Retina (tissue), 1 donor: ENCODE results near the gene HOXB9.

Experiments used
- DNase-seq: peaks from one replicate; pipeline ENCODE4 v3.0.0-alpha.2; 2016

The HOXB9 gene

GRCh38 chr17:48582750-48583069 is 43.4 kb downstream of the HOXB9 start:
- DNase-seq: no peak

DNA sequence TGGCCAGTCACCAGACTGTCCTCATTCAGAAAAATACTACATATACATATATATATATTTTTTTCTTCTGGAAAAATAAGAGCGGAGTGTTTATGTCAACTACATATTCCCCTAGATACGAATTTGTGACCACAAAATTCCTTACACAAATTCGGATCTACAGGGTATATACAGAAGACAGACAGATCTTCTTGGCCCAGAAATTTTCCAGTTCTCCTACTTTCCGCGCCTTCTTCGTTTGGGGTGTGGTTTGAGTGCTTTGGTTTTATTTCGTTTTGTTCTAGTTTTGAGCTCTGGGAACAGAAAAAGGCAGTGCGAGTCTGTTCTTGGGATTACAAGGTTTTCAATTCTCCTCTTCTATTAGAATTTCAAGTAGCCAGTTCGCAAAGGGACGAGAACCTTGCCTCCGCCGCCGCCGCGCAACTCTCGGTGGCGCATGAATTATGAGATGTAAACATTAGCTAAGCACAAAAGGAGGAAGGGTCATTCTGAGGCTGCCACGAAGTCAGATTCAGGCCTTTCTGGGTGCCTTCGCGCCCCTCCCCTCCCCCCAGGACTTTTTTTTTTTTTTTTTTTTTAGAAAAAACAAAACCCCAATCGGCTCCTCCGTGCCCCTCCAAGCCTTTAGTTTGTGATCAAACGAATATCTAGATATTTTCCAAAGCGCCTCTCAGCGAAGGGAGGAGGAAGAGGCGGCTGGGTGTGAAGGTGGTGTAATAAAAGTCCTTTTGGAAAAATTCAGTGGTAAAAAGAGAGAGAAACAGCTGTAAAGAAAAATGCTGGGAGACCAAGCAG is 46.2 kb downstream of the HOXB9 start:
- peak; percentile 78 for DNase-seq

- peak; percentile 67 for DNase-seq
Measured at GRCh38 chr17:48579471-48579759, 46.7 kb downstream of the HOXB9 start.

GRCh38 chr17:48578616-48579470 is 47.3 kb downstream of the HOXB9 start:
- no peak for DNase-seq

GRCh38 chr17:48577946-48578615 is 48.1 kb downstream of the HOXB9 start, which contains the start of gene HOXB4:
Gene HOXB4 (minus strand): TSS chr17:48578350. CDS start chr17:48578319, 31 bp downstream.
- peak; percentile 67 for DNase-seq

DNA sequence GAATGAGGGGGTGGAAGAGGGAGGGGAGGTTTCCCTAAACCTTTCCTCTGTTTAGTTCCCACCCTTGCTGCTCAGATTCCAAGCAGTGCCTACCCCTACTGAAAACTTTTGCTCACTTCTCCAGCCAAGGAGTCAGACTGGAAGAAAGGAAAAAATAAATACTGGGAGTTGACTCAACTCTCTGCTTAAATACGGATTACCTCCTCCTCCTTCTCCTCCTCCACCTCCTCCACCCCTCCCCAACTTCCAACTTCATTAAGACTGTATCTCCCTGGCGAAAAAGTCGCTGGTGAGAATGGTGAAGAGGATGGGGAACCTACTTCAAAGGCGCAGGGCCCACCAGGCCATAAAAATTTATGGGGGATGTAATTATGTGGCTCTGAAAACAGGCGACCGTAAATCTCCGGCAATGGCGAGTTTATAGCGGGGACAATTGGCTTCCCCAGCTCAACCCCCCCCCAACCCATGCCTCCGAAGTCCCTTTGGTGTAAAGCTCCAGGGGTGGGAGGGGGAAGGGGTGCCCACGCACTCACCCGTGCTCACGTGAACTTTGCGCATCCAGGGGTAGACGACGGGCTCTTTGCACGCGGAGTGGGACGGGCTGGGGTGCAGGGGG is 48.7 kb downstream of the HOXB9 start:
- no peak for DNase-seq

- DNase-seq: peak; percentile 67
Measured at GRCh38 chr17:48576479-48577309, 49.5 kb downstream of the HOXB9 start.

DNA sequence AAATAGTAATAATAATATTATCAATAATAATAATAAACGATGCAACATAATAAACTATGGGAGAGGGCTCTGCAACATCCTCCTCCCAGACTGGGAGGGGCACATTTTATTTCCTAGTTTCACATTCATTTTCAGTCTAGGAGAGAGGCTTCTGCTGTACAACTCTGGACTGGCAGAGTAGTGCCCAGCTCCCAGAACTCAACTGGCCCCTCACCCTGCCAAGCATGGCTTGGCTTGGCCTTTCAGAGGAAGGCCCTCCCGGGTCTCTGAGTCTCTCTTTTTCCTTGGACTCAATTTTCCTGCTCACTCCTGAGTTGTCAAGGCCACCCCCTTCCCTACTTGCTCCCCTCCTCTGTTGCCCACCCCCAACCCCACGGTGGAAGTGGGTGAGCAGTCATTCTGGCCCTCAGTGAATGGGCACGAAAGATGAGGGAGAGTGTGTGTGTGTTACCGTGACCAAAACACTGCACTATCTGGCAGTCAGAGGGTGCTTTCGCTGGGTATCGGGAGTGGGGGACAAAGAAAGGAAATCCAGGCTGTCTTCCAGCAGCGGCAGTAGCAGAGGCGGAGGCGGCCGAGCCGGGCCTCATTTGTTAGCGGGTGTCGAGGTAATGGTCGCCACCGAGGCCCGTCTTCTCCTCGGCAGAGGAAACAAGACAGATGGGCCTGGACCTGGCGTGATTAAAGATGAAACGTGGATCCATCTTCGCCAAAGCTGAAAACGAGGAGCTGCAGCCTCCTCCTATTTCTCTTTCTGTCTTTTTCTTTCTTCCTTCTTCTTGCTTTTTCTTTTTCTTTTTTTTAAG is 50.3 kb downstream of the HOXB9 start:
- no peak for DNase-seq

GRCh38 chr17:48575066-48575582 is 51.0 kb downstream of the HOXB9 start:
- no peak for DNase-seq

GRCh38 chr17:48574505-48575065 is 51.6 kb downstream of the HOXB9 start:
- no peak for DNase-seq

- no peak for DNase-seq
Measured at GRCh38 chr17:48571826-48572417, 54.2 kb downstream of the HOXB9 start.
